Measurements from ENCODE around the gene ZNHIT3.
"Not testable (repeated sequence)": the region's sequence is repeated elsewhere in the genome, so short reads cannot be mapped to it uniquely, and the experiment has no call there.

Gene ZNHIT3

GRCh38 chr17:36498560-36499300, 12.2 kb downstream of the ZNHIT3 start:
- peak; percentile 15 for TF ChIP-seq POLR2A (IDR thresholded peaks at IDR 0.05; ENCODE audit: low read length)
- no peak for TF ChIP-seq GATA1 (IDR thresholded peaks at IDR 0.05; ENCODE audit: low read depth, low read length)

GRCh38 chr17:36500745-36501225, 14.3 kb downstream of the ZNHIT3 start:
- DNase-seq = no peak
- TF ChIP-seq POLR2A (IDR thresholded peaks at IDR 0.05; ENCODE audit: low read length) = no peak
- TF ChIP-seq GATA1 (IDR thresholded peaks at IDR 0.05; ENCODE audit: low read depth, low read length) = no peak

More at GRCh38 chr17:36498560-36499300, 12.2 kb downstream of the ZNHIT3 start:
- no peak for DNase-seq

GRCh38 chr17:36501351-36501750, 14.9 kb downstream of the ZNHIT3 start:
- TF ChIP-seq POLR2A (IDR thresholded peaks at IDR 0.05; ENCODE audit: low read length) (no peak), GATA1 (IDR thresholded peaks at IDR 0.05; ENCODE audit: low read depth, low read length) (no peak)
- DNase-seq = no peak

GRCh38 chr17:36501963-36502362, 15.5 kb downstream of the ZNHIT3 start:
- DNase-seq = no peak
- no peak for TF ChIP-seq GATA1 (IDR thresholded peaks at IDR 0.05; ENCODE audit: low read depth, low read length)
- no peak for TF ChIP-seq POLR2A (IDR thresholded peaks at IDR 0.05; ENCODE audit: low read length)

- TF ChIP-seq POLR2A (IDR thresholded peaks at IDR 0.05; ENCODE audit: low read length) (no peak), GATA1 (IDR thresholded peaks at IDR 0.05; ENCODE audit: low read depth, low read length) (no peak)
- no peak for DNase-seq
These were observed 17.1 kb downstream of the ZNHIT3 start for GRCh38 chr17:36503456-36504155.

DNA sequence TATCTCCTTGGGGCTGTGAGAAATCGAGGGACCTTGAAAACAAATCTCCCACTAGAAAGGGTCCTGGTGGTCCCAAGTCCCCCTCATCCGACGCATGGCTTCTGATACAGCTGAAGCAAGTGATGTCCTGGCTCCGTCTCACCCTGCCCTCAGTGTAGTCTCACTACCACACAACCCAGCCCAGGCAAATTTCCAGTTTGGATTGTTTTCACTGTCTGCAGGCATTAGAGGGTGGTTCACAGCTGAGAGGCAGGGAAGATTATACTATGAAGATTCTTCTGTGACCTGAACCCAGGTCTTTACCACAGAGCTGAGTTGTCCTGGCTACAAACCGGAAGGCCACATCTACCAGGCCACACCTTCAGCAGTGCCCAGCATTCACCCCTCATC, 17.7 kb downstream of the ZNHIT3 start:
- TF ChIP-seq POLR2A (IDR thresholded peaks at IDR 0.05; ENCODE audit: low read length) (no peak), GATA1 (IDR thresholded peaks at IDR 0.05; ENCODE audit: low read depth, low read length) (no peak)
- no peak for DNase-seq

DNA sequence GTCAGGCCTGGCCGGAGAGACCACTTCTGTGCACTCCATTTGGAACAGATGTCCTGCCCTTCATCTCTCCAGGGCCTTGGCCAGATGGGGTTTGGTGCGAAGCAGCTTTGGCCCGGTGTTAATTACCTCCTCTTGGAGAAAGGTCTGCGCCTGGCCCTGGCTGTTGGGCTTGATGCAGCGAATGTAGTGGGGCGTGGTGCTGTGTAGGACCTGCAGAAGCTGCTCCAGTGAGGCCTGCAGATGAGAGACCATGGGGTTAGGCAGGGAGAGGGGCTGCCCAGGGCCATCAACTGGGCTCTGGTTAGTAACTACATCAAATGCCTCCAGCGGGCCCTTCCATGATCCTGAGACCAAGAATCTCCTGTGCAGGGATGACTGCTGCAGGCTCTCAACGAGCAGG, 18.7 kb downstream of the ZNHIT3 start:
- TF ChIP-seq GATA1 (IDR thresholded peaks at IDR 0.05; ENCODE audit: low read depth, low read length) = no peak
- TF ChIP-seq POLR2A (IDR thresholded peaks at IDR 0.05; ENCODE audit: low read length) = no peak
- DNase-seq = no peak

- DNase-seq = no peak
- TF ChIP-seq GATA1 (IDR thresholded peaks at IDR 0.05; ENCODE audit: low read depth, low read length) (no peak), POLR2A (IDR thresholded peaks at IDR 0.05; ENCODE audit: low read length) (no peak)
These were observed 19.9 kb downstream of the ZNHIT3 start for GRCh38 chr17:36506249-36506826.

DNA sequence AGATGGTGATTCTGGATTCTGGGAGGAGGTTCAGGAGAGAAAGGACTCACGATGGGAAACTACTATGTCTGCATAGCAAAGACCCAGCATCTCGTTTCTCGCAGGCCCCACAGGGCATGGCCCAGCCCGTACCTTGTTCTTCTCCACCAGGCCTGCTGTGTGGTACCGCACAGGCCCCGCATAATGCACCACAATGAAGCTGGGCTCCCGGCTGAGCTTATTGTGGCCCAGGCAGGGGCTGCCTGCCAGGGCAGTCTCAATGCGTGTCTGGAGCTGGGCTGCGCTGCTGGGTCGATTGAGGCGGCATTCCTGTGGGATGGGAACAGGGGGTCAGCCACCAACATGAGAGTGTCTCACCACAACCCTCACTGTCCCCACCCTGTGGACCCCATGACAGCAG, 20.4 kb downstream of the ZNHIT3 start:
- no peak for DNase-seq
- no peak for TF ChIP-seq POLR2A (IDR thresholded peaks at IDR 0.05; ENCODE audit: low read length)
- TF ChIP-seq GATA1 (IDR thresholded peaks at IDR 0.05; ENCODE audit: low read depth, low read length) = no peak

- no peak for DNase-seq
- no peak for TF ChIP-seq GATA1 (IDR thresholded peaks at IDR 0.05; ENCODE audit: low read depth, low read length)
- TF ChIP-seq POLR2A (IDR thresholded peaks at IDR 0.05; ENCODE audit: low read length) = no peak
These were observed 20.8 kb downstream of the ZNHIT3 start for GRCh38 chr17:36507266-36507665.

DNA sequence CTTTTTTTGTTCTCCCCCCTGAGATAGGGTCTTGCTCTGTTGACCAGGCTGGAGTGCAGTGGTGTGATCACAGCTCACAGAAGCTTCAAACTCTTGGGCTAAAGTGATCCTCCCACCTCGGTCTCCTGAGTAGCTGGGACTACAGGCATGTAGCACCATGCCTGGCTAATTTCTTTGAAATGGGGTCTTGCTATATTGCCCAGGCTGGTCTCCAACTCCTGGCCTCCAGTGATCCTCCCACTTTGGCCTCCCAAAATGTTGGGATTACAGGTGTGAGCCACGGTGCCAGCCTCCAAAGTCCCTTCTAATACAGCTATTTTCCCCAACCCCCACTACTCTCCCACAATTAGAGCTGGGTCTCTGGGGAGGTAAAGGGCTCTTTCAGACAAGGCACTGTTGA, 22.0 kb downstream of the ZNHIT3 start:
- not testable (repeated sequence) for DNase-seq

GRCh38 chr17:36509272-36509985, 22.9 kb downstream of the ZNHIT3 start:
- DNase-seq = no peak
- no peak for TF ChIP-seq POLR2A (IDR thresholded peaks at IDR 0.05; ENCODE audit: low read length)
- no peak for TF ChIP-seq GATA1 (IDR thresholded peaks at IDR 0.05; ENCODE audit: low read depth, low read length)

DNA sequence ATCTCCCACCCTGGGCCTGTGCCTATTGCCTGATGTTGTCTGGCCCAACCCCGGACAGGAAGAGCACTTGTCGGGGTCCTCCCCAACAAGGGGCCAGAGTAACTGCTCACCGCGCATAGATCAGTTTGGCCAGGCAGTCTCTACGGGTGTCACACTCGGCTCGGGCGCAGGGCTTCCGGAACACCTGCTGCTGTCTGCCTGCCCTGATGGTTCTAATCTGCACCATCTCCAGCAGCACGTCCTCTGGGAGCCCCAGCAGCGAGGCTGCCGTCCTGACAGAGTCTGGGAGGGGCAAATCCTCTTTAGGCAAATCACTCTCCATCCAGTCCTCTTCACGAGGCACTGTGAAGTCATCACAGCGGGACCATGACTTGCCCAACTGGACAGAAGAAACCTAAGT, 24.2 kb downstream of the ZNHIT3 start:
- TF ChIP-seq POLR2A (IDR thresholded peaks at IDR 0.05; ENCODE audit: low read length) (no peak), GATA1 (IDR thresholded peaks at IDR 0.05; ENCODE audit: low read depth, low read length) (no peak)
- DNase-seq = no peak

GRCh38 chr17:36511216-36511615, 24.7 kb downstream of the ZNHIT3 start:
- TF ChIP-seq POLR2A (IDR thresholded peaks at IDR 0.05; ENCODE audit: low read length) = no peak
- no peak for TF ChIP-seq GATA1 (IDR thresholded peaks at IDR 0.05; ENCODE audit: low read depth, low read length)
- DNase-seq = no peak
